IMR-90 (cell line): ENCODE measurements around the gene CD2. TPM values are rescaled to one million over a fixed set of nuclear protein-coding genes. Genes with fewer than 3 reads are reported as not detected.
A peak's percentile ranks its signal among the peaks of the same experiment; 100 is the strongest.

Experiments used
- ATAC-seq: fragments of 200-7000 bp; cut with Tn5 transposase; 2 replicates; pipeline ENCODE4 v1.9.1; 2020; ENCODE audit warnings: low read depth, mild to moderate bottlenecking, moderate library complexity
- Bru-seq: library from RNA; stranded (reverse); fragments of 400-500 nt; gene quantifications from one replicate; lab custom pipeline; 2021; lab: Mats Ljungman, UMichigan
- BruChase-seq, 2 experiments: library from RNA; stranded (reverse); fragments of 400-500 nt; gene quantifications; one replicate each; lab custom pipeline; 2021; lab: Mats Ljungman, UMichigan
- BruUV-seq: library from RNA; stranded (reverse); fragments of 400-500 nt; replicated peaks from 2 replicates; lab custom pipeline; 2021; lab: Mats Ljungman, UMichigan
- CTCF ChIA-PET: fragments of 300-600 bp; formaldehyde crosslinking; extraction: SDS; loops from one replicate; lab custom pipeline; 2021; ENCODE audit warnings: antibody characterized with exemption; lab: Yijun Ruan, JAX
- POLR2A ChIA-PET: fragments of 300-600 bp; sonication (Branson Sonifier 250); formaldehyde crosslinking; loops from one replicate; lab custom pipeline; 2022; ENCODE audit warnings: antibody characterized with exemption; ENCODE audit not compliant: unreplicated experiment; lab: Charles Lee
- DNase-seq: peaks from one replicate; pipeline ENCODE4 v3.0.0; 2013
- H2AFZ ChIP-seq: replicated peaks from 2 replicates; pipeline ENCODE3; 2013; ENCODE audit warnings: low read length, mild to moderate bottlenecking; ENCODE audit not compliant: poor library complexity
- H2AK5ac ChIP-seq: 2 replicates; pipeline ENCODE4 v1.6.1; 2013; ENCODE audit warnings: low read depth, low read length, inconsistent platforms
- H2AK9ac ChIP-seq: replicated peaks from 2 replicates; pipeline ENCODE3; 2013; ENCODE audit warnings: mild to moderate bottlenecking, low read depth, low read length, moderate library complexity; ENCODE audit not compliant: poor library complexity
- H2BK120ac ChIP-seq: 2 replicates; pipeline ENCODE4 v1.6.1; 2013; ENCODE audit warnings: low read depth, low read length, inconsistent platforms
- H2BK15ac ChIP-seq: 3 replicates; pipeline ENCODE4 v1.6.1; 2013; ENCODE audit warnings: low read depth, low read length, inconsistent platforms
- H2BK20ac ChIP-seq: 2 replicates; pipeline ENCODE4 v1.6.1; 2013; ENCODE audit warnings: low read depth, mild to moderate bottlenecking, inconsistent platforms, low read length, moderate library complexity
- H2BK5ac ChIP-seq: 2 replicates; pipeline ENCODE4 v1.6.1; 2013; ENCODE audit warnings: mild to moderate bottlenecking, low read depth, low read length, inconsistent platforms; ENCODE audit not compliant: poor library complexity, severe bottlenecking
- H3K14ac ChIP-seq: replicated peaks from 2 replicates; pipeline ENCODE4 v1.6.1; 2013; ENCODE audit warnings: low read depth, low read length, inconsistent platforms
- H3K18ac ChIP-seq: 2 replicates; pipeline ENCODE4 v1.6.1; 2013; ENCODE audit warnings: low read depth, low read length, control low read depth
- H3K23ac ChIP-seq: 2 replicates; pipeline ENCODE4 v1.6.1; 2013; ENCODE audit warnings: low read depth, low read length, inconsistent platforms
- H3K27ac ChIP-seq: 2 replicates; pipeline ENCODE4 v1.5.1; 2013; ENCODE audit warnings: mild to moderate bottlenecking, control low read depth, low read length; ENCODE audit not compliant: insufficient read depth
- H3K27me3 ChIP-seq: 2 replicates; pipeline ENCODE4 v1.6.1; 2013; ENCODE audit warnings: low read length; ENCODE audit not compliant: control insufficient read depth, insufficient read depth
- H3K36me3 ChIP-seq: 2 replicates; pipeline ENCODE4 v1.6.1; 2013; ENCODE audit warnings: low read length, mixed read lengths; ENCODE audit not compliant: control insufficient read depth, insufficient read depth
- H3K4ac ChIP-seq: 2 replicates; pipeline ENCODE4 v1.6.1; 2013; ENCODE audit warnings: low read depth, low read length, inconsistent platforms
- H3K4me1 ChIP-seq: 2 replicates; pipeline ENCODE4 v1.6.1; 2013; ENCODE audit warnings: low read length, mixed read lengths; ENCODE audit not compliant: control insufficient read depth, insufficient read depth
- H3K4me2 ChIP-seq: 2 replicates; pipeline ENCODE4 v1.6.1; 2013; ENCODE audit warnings: low read depth, mild to moderate bottlenecking, control low read depth, low read length, moderate library complexity
- H3K4me3 ChIP-seq: 2 replicates; pipeline ENCODE4 v1.5.1; 2013; ENCODE audit warnings: low read depth, mild to moderate bottlenecking, control low read depth, low read length, moderate library complexity; ENCODE audit not compliant: insufficient read depth
- H3K56ac ChIP-seq: 2 replicates; pipeline ENCODE4 v1.6.1; 2013; ENCODE audit warnings: low read length, inconsistent platforms; ENCODE audit not compliant: insufficient read depth; ENCODE audit errors: extremely low read depth
- H3K79me1 ChIP-seq, 2 experiments: 2 replicates each; pipeline ENCODE4 v1.6.1; 2013; ENCODE audit warnings: low read length in 2 of 2, inconsistent platforms in 1 of 2, low read depth in 1 of 2
- H3K9ac ChIP-seq: 2 replicates; pipeline ENCODE4 v1.6.1; 2013; ENCODE audit warnings: low read depth, low read length, control low read depth
- H3K9me1 ChIP-seq: 2 replicates; pipeline ENCODE4 v1.6.1; 2013; ENCODE audit warnings: low read length, inconsistent platforms; ENCODE audit not compliant: insufficient read depth
- H3K9me3 ChIP-seq: 2 replicates; pipeline ENCODE4 v1.6.1; 2013; ENCODE audit warnings: low read length; ENCODE audit not compliant: control insufficient read depth, insufficient read depth
- H4K20me1 ChIP-seq: 2 replicates; pipeline ENCODE4 v1.6.1; 2013; ENCODE audit warnings: low read length, inconsistent platforms; ENCODE audit not compliant: insufficient read depth
- H4K5ac ChIP-seq: 2 replicates; pipeline ENCODE4 v1.6.1; 2013; ENCODE audit warnings: mild to moderate bottlenecking, low read depth, low read length, control low read depth
- H4K8ac ChIP-seq, 2 experiments: 2 replicates each; pipeline ENCODE4 v1.6.1; 2013; ENCODE audit warnings: low read depth in 2 of 2, low read length in 2 of 2, control low read depth in 1 of 2, inconsistent platforms in 1 of 2
- H4K91ac ChIP-seq: 2 replicates; pipeline ENCODE4 v1.6.1; 2013; ENCODE audit warnings: low read depth, low read length, inconsistent platforms; ENCODE audit not compliant: insufficient read depth
- CEBPB ChIP-seq: IDR thresholded peaks from 2 replicates; pipeline ENCODE4 v1.6.1; 2012; ENCODE audit warnings: low read depth, low read length, improper control_type of control experiment
- FOS ChIP-seq: fragments of 150-350 bp; IDR thresholded peaks from 2 replicates; pipeline ENCODE4 v1.6.1; 2016; ENCODE audit warnings: low read depth, low read length
- WGBS, 2 experiments: methylation state at CpG; one replicate each; pipeline versions ENCODE4 v1.1.5 to v1.1.7; 2013; ENCODE audit warnings: missing lambda C conversion rate in 2 of 2; ENCODE audit not compliant: insufficient read length in 1 of 2; ENCODE audit errors: extremely low coverage in 2 of 2; 5-methylcytosine and 5-hydroxymethylcytosine counted together
- dilution Hi-C: fragments of 300-500 bp; cut with HindIII; formaldehyde crosslinking; loops from one replicate; pipeline ENCODE4 v1.14.3; 2018; ENCODE audit warnings: low sequenced_read_pairs; ENCODE audit not compliant: unreplicated experiment
- in situ Hi-C: fragments of 300-500 bp; cut with MboI; formaldehyde crosslinking; loops from 3 replicates; pipeline ENCODE4 v1.14.3; 2019; ENCODE audit warnings: low sequenced_read_pairs, inconsistent platforms, mixed read lengths
- intact Hi-C: fragments of 100-400 bp; cut with micrococcal nuclease; formaldehyde crosslinking; loops from 2 replicates; pipeline ENCODE4 v1.10.0; 2022
- long read RNA-seq: library from polyadenylated mRNA; unstranded; transcript quantifications from one replicate; pipeline ENCODE4 v2.0.0, GENCODE V29; 2021; ENCODE audit not compliant: unreplicated experiment
- polyA plus RNA-seq, 3 experiments: library from polyadenylated mRNA; depleted of rRNA; stranded (reverse); fragments of >200 nt; gene quantifications; 2 replicates each; pipeline ENCODE4 v1.2.3, GENCODE V29; 2012; ENCODE audit warnings: low replicate concordance in 1 of 3
- total RNA-seq: library from RNA; depleted of rRNA; stranded (reverse); fragments of >200 nt; gene quantifications from 2 replicates; pipeline ENCODE4 v1.2.3, GENCODE V29; 2012; rRNA removed

CD2 gene, protein sequence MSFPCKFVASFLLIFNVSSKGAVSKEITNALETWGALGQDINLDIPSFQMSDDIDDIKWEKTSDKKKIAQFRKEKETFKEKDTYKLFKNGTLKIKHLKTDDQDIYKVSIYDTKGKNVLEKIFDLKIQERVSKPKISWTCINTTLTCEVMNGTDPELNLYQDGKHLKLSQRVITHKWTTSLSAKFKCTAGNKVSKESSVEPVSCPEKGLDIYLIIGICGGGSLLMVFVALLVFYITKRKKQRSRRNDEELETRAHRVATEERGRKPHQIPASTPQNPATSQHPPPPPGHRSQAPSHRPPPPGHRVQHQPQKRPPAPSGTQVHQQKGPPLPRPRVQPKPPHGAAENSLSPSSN
- total RNA-seq (not detected in 2 replicates), polyA plus RNA-seq (2012; rRNA removed) (not detected in 2 replicates), Bru-seq, nascent RNA (not detected), BruChase-seq, experiment 1, labeled RNA remaining after a 6-hour chase (not detected), BruChase-seq, experiment 2, labeled RNA remaining after a 2-hour chase (not detected)
- polyA plus RNA-seq (2012; cell fraction: cytosol; rRNA removed), result not detected in 2 replicates
- polyA plus RNA-seq (2012; cell fraction: nucleus; rRNA removed; ENCODE audit: low replicate concordance), result not detected in 2 replicates
- long read RNA-seq, result 0 reads

DNA sequence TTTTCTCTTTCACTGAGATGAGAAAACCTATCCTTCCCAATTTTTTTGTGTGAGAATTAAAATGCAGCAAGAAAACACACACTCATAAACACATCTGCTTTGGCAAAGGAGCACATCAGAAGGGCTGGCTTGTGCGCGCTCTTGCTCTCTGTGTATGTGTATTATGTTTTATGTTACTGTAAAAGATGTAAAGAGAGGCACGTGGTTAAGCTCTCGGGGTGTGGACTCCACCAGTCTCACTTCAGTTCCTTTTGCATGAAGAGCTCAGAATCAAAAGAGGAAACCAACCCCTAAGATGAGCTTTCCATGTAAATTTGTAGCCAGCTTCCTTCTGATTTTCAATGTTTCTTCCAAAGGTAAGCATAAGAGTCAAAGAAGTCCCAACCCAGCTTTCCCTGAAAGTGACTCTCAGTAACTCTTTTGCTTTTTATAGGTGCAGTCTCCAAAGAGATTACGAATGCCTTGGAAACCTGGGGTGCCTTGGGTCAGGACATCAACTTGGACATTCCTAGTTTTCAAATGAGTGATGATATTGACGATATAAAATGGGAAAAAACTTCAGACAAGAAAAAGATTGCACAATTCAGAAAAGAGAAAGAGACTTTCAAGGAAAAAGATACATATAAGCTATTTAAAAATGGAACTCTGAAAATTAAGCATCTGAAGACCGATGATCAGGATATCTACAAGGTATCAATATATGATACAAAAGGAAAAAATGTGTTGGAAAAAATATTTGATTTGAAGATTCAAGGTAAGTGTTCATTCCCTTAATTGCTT, at the start of gene CD2:
Gene CD2 (plus strand): TSS at position 233 of the 780 bp plus-strand sequence. CDS start 63 bp downstream, at position 296.
- H4K8ac ChIP-seq, result no peak within 1 kb of the TSS
- no peak within 1 kb of the TSS for H3K4me2 ChIP-seq
- dilution Hi-C loops (no loop called here), intact Hi-C loops (no loop called here), in situ Hi-C loops (no loop called here)
- no peak within 1 kb of the TSS for H2AK5ac ChIP-seq
- no peak within 1 kb of the TSS for H3K27ac ChIP-seq
- ATAC-seq (no peak), DNase-seq (no peak)
- H2BK15ac ChIP-seq, result no peak within 1 kb of the TSS
- ChIA-PET POLR2A (no interaction called here), CTCF (no interaction called here)
- H3K79me1 ChIP-seq, result no peaks in the 10 kb centered on the region
- H3K9ac ChIP-seq, result no peak within 1 kb of the TSS
- H3K4me1 ChIP-seq, result no peaks in the 10 kb centered on the region
- no peak within 1 kb of the TSS for H3K14ac ChIP-seq
- no TSS peak for BruUV-seq
- H4K91ac ChIP-seq, result no peak within 1 kb of the TSS
- H3K56ac ChIP-seq, result no peak within 1 kb of the TSS
- no peak within 1 kb of the TSS for H2BK20ac ChIP-seq
- no CpG with 5 or more reads among the region's 7 CpGs for WGBS, 2 experiments
- no peak within 1 kb of the TSS for H2BK120ac ChIP-seq
- no peak within 1 kb of the TSS for H2AK9ac ChIP-seq
- no peak within 1 kb of the TSS for H4K5ac ChIP-seq
- no peaks in the 10 kb centered on the region for H3K36me3 ChIP-seq
- H2AFZ ChIP-seq, result no peak within 1 kb of the TSS
- H3K4me3 ChIP-seq, result no peak within 1 kb of the TSS
- no peak within 1 kb of the TSS for H2BK5ac ChIP-seq
- H3K18ac ChIP-seq, result no peak within 1 kb of the TSS
- H3K23ac ChIP-seq, result no peak within 1 kb of the TSS
- no peak within 1 kb of the TSS for H3K4ac ChIP-seq
- H3K9me3 ChIP-seq, result no peaks in the 10 kb centered on the region
- H4K20me1 ChIP-seq, result no peaks in the 10 kb centered on the region
- H3K27me3 ChIP-seq, result no peaks in the 10 kb centered on the region
- TF ChIP-seq CEBPB, result 0 out of 2 replicates have a peak, but pooled peaks have one; percentile 12
- TF ChIP-seq FOS, result no peak
- H3K9me1 ChIP-seq, result no peaks in the 10 kb centered on the region
